MG63 (cell line): ENCODE data around the gene RAB3GAP1. TPM values are rescaled to one million over a fixed set of nuclear protein-coding genes. Genes with fewer than 3 reads are reported as not detected.
A peak's percentile ranks its signal among the peaks of the same experiment; 100 is the strongest.
"Not testable (repeated sequence)": the region's sequence is repeated elsewhere in the genome, so short reads cannot be mapped to it uniquely, and the experiment has no call there.

ENCODE experiments used
- DNase-seq: peaks from one replicate; pipeline ENCODE4 v3.0.0-alpha.2; 2020
- H3K27me3 ChIP-seq: fragments of 250-450 bp; sonication (Bioruptor Pico); 2 replicates; pipeline ENCODE4 v1.5.1; 2020; ENCODE audit warnings: mild to moderate bottlenecking, moderate library complexity
- H3K36me3 ChIP-seq: fragments of 250-450 bp; sonication (Bioruptor Pico); 2 replicates; pipeline ENCODE4 v1.5.1; 2020; ENCODE audit warnings: mild to moderate bottlenecking, moderate library complexity
- H3K4me3 ChIP-seq: fragments of 250-450 bp; sonication (Bioruptor Pico); 2 replicates; pipeline ENCODE4 v1.5.1; 2020; ENCODE audit warnings: mild to moderate bottlenecking, moderate library complexity
- H3K9me3 ChIP-seq: fragments of 250-450 bp; sonication (Bioruptor Pico); 2 replicates; pipeline ENCODE4 v1.5.1; 2020; ENCODE audit warnings: mild to moderate bottlenecking, moderate library complexity
- total RNA-seq: library from RNA; depleted of rRNA; stranded (reverse); fragments of >200 nt; shearing (Covaris generic); gene quantifications from 2 replicates; pipeline ENCODE4 v1.2.3, GENCODE V29; 2014; ENCODE audit warnings: low replicate concordance

Gene RAB3GAP1
- total RNA-seq, 1 experiment from 2014 or later = 57.3 TPM

DNA sequence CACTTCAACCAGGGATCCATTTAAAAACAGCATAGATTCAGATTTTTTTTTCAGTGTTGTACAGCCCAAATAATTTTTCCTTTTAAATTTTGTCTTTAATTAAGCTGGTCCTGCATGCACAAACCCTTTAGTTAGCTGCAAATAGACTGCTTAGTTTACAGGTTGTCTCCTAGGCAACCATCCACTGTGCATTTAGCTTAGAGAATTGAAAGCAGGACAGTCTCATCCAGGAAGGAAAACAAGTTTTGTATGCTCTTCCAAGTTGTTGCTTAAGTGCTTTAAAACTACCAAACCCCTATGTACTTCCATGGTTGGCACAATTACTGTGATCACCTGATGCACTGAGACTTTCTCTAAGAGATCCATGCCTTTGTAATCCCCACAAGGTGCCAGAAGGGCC lies 4.8 kb upstream of the RAB3GAP1 start, which contains the start of gene MAP3K19:
MAP3K19 (minus strand) TSS at position 148 of the 400 bp plus-strand sequence. CDS start 22,800 bp downstream, outside the sequence.
- peaks cover 7% of the 10 kb centered on the region; the same call in 1 of the 2 replicates for H3K27me3 ChIP-seq
- H3K9me3 ChIP-seq = no peaks in the 10 kb centered on the region
- no peak for DNase-seq
- H3K36me3 ChIP-seq = peaks cover 2% of the 10 kb centered on the region
- no peak within 1 kb of the TSS for H3K4me3 ChIP-seq

DNA sequence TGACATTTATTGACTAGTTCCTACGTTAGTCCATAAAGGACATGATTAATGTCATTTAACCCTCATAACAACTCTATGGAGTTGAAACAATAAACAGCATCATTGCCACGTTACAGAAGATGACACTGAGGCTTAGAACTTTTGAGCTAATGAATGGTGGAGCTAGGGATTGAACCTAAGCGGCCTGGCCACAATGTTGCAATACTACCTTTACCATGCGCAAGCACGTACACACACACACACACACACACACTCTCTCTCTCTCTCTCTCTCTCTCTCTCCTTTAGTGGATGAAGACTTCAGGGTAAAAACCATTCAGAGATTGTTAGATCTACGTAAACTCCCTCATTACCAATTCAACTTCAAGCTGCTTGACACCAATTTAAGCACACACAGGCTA lies 4.0 kb upstream of the RAB3GAP1 start:
- DNase-seq = no peak
- H3K9me3 ChIP-seq = no peaks in the 10 kb centered on the region
- H3K4me3 ChIP-seq = no peak overlapping the region
- H3K27me3 ChIP-seq = peaks cover 7% of the 10 kb centered on the region; the same call in 1 of the 2 replicates
- peaks cover 7% of the 10 kb centered on the region for H3K36me3 ChIP-seq

- H3K4me3 ChIP-seq = no peak overlapping the region
- DNase-seq = no peak
- H3K27me3 ChIP-seq = peaks cover 7% of the 10 kb centered on the region; the same call in 1 of the 2 replicates
- H3K36me3 ChIP-seq = peaks cover 13% of the 10 kb centered on the region
- no peaks in the 10 kb centered on the region for H3K9me3 ChIP-seq
Measured at GRCh38 chr2:135050132-135050531, 2.0 kb upstream of the RAB3GAP1 start.

GRCh38 chr2:135050684-135051083 lies 1.4 kb upstream of the RAB3GAP1 start:
- Histone ChIP-seq H3K9me3 (no peaks in the 10 kb centered on the region), H3K27me3 (peaks cover 4% of the 10 kb centered on the region; the same call in 1 of the 2 replicates), H3K4me3 (no peak overlapping the region), H3K36me3 (peaks cover 13% of the 10 kb centered on the region)
- no peak for DNase-seq

GRCh38 chr2:135052997-135053474 lies 944 bp downstream of the RAB3GAP1 start:
- DNase-seq = peak; percentile 3
- H3K9me3 ChIP-seq = no peaks in the 10 kb centered on the region
- peak overlapping the region; percentile 99 for H3K4me3 ChIP-seq
- H3K36me3 ChIP-seq = peaks cover 35% of the 10 kb centered on the region
- no peaks in the 10 kb centered on the region for H3K27me3 ChIP-seq

DNA sequence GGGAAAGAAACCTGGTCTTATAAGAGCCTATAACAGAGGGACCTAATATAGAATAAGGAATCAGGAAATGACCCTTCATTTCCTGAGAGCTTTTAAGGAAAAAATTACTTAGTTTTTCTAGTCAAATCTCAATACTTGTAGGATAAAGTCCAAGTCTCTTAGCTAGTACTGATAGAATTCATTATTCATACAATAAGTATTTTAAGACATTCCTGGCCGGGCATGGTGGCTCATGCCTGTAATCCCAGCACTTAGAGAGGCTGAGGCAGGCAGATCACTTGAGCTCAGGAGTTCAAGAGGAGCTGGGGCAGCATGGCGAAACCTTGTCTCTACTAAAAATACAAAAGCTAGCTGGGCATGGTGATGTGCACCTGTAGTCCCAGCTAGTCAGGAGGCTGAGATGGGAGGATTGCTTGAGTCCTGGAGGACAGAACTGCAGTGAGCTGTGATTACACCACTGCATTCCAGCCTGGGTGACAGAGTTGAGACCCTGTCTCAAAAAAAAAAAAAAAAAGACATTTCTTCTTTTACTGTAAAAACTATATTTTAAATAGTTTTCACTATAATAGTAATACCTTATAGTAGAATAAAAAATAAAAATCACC lies 3.2 kb downstream of the RAB3GAP1 start:
- DNase-seq = peak; percentile 77
- Histone ChIP-seq H3K9me3 (no peaks in the 10 kb centered on the region), H3K27me3 (no peaks in the 10 kb centered on the region), H3K36me3 (peaks cover 54% of the 10 kb centered on the region), H3K4me3 (peak overlapping the region; percentile 99; the same call in 1 of the 2 replicates)

- no peaks in the 10 kb centered on the region for H3K9me3 ChIP-seq
- H3K4me3 ChIP-seq = no peak overlapping the region
- no peak for DNase-seq
- H3K36me3 ChIP-seq = peaks cover 69% of the 10 kb centered on the region
- H3K27me3 ChIP-seq = no peaks in the 10 kb centered on the region
Measured at GRCh38 chr2:135056790-135057189, 4.7 kb downstream of the RAB3GAP1 start.

DNA sequence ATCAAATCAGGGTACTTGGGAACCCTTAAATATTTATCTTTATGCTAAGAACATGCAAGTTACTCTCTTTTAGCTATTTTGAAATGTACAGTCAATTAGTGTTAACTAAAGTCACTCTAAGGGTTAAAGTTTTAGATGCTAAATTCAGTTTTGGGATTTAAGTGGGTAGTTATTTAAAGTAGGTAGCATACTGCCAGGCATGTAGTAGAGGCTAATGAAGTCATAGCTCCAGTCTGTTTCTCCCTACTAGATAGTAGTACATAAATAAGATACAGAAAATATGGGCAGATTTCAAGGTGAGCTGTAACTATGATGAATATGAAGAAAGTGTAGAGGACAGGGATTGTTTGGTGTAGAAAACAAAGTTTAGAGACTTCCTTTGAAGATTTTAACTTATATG lies 7.5 kb downstream of the RAB3GAP1 start:
- DNase-seq = no peak
- Histone ChIP-seq H3K9me3 (no peaks in the 10 kb centered on the region), H3K36me3 (peaks cover 82% of the 10 kb centered on the region), H3K27me3 (no peaks in the 10 kb centered on the region), H3K4me3 (no peak overlapping the region)

- Histone ChIP-seq H3K9me3 (no peaks in the 10 kb centered on the region), H3K27me3 (no peaks in the 10 kb centered on the region), H3K4me3 (no peak overlapping the region), H3K36me3 (peaks cover 87% of the 10 kb centered on the region)
- DNase-seq = no peak
Measured at GRCh38 chr2:135063210-135063609, 11.1 kb downstream of the RAB3GAP1 start.

DNA sequence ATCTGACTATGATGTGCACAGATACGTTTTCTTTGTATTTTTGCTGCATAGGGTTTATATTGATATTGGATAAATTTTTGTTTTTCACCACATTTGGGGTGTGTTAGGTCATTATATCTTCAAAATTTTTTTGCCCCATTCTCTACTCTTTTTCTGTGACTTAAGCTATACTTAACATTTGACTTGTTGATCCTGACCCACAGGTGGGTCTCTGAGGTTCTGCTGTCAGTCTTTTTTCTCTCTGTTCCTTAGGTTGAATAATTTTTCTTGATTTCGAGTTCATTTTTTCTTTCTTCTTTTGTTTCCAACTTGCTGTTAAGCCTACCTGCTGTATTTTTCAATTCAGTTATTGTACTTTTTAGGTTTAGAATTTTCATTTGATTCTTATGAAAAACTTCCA lies 12.1 kb downstream of the RAB3GAP1 start:
- Histone ChIP-seq H3K27me3 (no peaks in the 10 kb centered on the region), H3K36me3 (peaks cover 86% of the 10 kb centered on the region), H3K9me3 (peaks cover 4% of the 10 kb centered on the region), H3K4me3 (no peak overlapping the region)
- DNase-seq = no peak

DNA sequence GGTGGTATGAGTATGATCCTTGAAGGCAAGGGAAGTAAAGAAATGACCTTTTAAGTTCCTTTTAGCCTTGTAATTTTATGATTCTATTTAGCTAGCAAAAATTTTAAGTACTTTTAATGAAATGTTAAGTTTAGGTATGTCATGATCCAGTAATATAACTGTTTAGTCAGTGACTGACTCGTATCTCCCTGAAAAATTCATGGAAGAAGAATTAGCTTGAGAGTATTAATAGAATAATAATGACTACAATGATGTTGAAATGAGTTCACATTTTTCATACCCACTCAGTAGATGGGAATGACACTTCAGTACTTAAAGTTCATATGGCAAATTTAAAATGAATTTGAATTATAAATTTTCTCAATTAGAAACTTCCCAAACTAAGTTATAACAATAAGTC lies 14.6 kb downstream of the RAB3GAP1 start:
- H3K4me3 ChIP-seq = no peak overlapping the region
- peaks cover 24% of the 10 kb centered on the region for H3K9me3 ChIP-seq
- H3K27me3 ChIP-seq = no peaks in the 10 kb centered on the region
- no peak for DNase-seq
- H3K36me3 ChIP-seq = peaks cover 87% of the 10 kb centered on the region

DNA sequence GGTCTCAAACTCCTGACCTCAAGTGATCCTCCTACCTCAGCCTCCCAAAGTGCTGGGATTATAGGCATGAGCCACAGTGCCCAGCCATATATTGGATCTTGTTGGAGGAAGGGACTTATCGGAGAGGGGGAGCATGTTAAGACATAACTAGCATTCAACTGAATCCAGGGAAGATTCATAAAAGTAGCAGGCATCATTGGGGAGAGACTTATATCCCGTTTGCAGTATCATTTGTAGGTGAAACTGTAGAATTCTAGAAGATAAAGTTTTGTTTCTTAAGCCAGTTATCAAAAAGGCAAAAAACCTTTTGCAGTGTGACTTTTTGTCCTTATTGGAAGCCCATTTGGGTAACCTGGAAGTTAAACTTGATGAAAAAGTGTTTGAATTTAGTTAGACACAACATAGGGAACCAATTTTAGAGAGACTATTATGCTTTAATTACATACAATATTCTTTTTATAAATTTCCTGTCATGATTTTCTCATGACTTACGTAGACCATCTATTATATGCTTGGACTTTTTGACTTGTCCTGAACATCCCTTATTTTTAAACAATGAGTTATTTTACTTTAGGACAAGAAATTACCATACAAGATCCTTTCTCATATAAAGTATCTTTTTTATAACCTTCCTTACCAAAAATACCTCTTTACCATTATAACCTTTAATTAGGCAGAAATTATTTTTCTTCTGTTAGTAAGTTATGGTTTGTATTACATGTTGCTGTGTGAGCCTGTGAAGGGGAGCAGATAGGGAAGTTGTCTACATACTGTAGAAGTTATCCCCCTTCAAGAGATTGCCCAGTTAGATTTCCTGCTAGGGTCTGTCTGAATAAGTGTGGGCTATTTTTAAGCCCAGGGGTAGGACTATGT lies 20.3 kb downstream of the RAB3GAP1 start:
- H3K36me3 ChIP-seq = peaks cover 73% of the 10 kb centered on the region
- peaks cover 39% of the 10 kb centered on the region for H3K9me3 ChIP-seq
- H3K27me3 ChIP-seq = no peaks in the 10 kb centered on the region
- DNase-seq = no peak
- no peak overlapping the region for H3K4me3 ChIP-seq

DNA sequence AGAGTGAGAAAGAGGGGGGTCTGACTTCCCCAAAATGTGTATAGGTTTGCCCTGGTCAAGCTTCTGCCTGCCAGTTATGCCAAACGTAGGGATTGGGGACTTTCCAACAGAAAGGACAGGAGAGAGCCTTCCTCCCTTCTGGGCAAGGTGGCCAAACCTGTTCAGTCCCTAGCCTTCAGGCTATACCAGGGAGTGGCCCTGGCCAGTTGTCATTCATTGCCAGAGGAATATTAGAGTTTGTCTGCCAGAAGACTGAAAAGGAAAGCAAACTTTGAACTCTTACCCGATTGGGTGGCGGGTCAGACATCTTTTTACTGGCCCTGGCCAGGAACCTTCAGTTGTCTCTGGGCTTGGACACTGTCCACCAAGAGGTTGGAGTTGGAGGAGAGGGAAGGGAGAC lies 22.1 kb downstream of the RAB3GAP1 start:
- no peaks in the 10 kb centered on the region for H3K27me3 ChIP-seq
- DNase-seq = no peak
- H3K36me3 ChIP-seq = peaks cover 64% of the 10 kb centered on the region
- peaks cover 34% of the 10 kb centered on the region for H3K9me3 ChIP-seq
- no peak overlapping the region for H3K4me3 ChIP-seq

DNA sequence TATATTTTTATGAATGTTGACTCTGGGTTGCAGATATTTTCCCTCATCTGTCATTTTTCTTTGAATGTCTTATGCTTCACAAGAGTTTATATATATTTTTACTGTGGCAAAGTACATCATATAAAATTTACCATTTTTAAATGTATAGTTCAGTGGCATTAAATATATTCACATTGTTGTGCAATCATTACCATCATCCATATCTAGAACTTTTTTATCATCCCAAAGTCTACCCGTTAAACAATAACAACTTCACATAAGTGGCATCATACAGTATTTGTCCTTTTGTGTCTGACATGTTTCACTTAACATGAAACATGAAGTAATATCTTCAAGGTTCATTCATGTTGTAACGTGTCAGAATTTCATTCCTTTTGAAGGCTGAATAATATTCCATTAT lies 24.5 kb downstream of the RAB3GAP1 start:
- Histone ChIP-seq H3K4me3 (no peak overlapping the region), H3K9me3 (peaks cover 16% of the 10 kb centered on the region), H3K36me3 (peaks cover 51% of the 10 kb centered on the region), H3K27me3 (no peaks in the 10 kb centered on the region)
- no peak for DNase-seq

GRCh38 chr2:135078417-135078816 lies 26.3 kb downstream of the RAB3GAP1 start:
- Histone ChIP-seq H3K36me3 (peaks cover 40% of the 10 kb centered on the region), H3K9me3 (no peaks in the 10 kb centered on the region; the same call in 1 of the 2 replicates), H3K27me3 (no peaks in the 10 kb centered on the region), H3K4me3 (no peak overlapping the region)
- DNase-seq = no peak

- DNase-seq = no peak
- no peaks in the 10 kb centered on the region; the same call in 1 of the 2 replicates for H3K9me3 ChIP-seq
- no peak overlapping the region for H3K4me3 ChIP-seq
- H3K36me3 ChIP-seq = peaks cover 33% of the 10 kb centered on the region
- H3K27me3 ChIP-seq = no peaks in the 10 kb centered on the region
Measured at GRCh38 chr2:135086222-135086621, 34.1 kb downstream of the RAB3GAP1 start.

DNA sequence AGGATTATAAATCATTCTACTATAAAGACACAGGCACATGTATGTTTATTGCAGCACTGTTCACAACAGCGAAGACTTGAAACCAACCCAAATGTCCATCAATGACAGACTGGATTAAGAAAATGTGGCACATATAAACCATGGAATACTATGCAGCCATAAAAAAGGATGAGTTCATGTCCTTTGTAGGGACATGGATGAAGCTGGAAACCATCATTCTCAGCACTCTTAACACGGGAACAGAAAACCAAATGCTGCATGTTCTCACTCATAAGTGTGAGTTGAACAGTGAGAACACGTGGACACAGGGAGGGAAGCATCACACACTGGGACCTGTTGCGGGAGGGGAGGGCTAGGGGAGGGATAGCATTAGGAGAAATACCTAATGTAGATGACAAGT lies 37.5 kb downstream of the RAB3GAP1 start:
- not testable (repeated sequence) for DNase-seq, H3K4me3 ChIP-seq, H3K9me3 ChIP-seq, H3K27me3 ChIP-seq
- H3K36me3 ChIP-seq = peaks cover 54% of the 10 kb centered on the region
